ENCODE data around the gene DKK3. TPM values are rescaled to one million over a fixed set of nuclear protein-coding genes. Genes with fewer than 3 reads are reported as not detected.

Gene DKK3
- polyA plus RNA-seq, 3 donors, result not detected

DNA sequence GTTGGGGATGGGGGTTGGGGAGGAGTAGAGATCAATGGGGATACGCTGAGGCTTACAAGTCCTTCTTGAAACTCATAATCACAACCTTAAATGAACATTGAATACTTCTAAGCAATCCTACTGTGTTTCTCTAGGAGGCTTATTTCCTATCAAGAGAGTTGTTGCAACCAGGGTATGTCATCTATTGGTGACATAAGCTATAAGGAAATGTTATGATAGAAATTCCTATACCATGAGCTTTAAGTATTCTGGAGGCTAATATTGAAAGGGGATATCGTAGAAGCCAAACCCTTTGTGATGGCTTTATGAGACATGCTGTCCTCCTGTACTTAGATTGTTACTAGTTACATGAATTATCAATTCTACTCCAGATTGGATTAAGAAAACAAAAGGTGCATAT is 72.9 kb downstream of the DKK3 start:
- Mint-ChIP-seq H3K27me3 (ENCODE audit: low read depth in 3 of 3) (no peaks in the 10 kb centered on the region), H3K36me3 (peaks cover 75 to 85% of the 10 kb centered on the region in 2 donors), H3K27ac (no peak overlapping the region), H3K4me1 (no peaks in the 10 kb centered on the region), H3K4me3 (no peak overlapping the region), H3K9me3 (no peaks in the 10 kb centered on the region)
- H3K79me2 ChIP-seq (ENCODE audit: insufficient read depth, low read length), result no peaks in the 10 kb centered on the region
- intact Hi-C loops (cut with micrococcal nuclease), result loop anchor here in 1 of 2 donors (10.0 kb wide), 1 partner anchor 109 kb away; no protein-coding TSS in a partner anchor
- no peak overlapping the region for H3K9ac ChIP-seq (ENCODE audit: insufficient read depth, low read length, poor library complexity, severe bottlenecking)
- no CpG with 5 or more reads among the region's 2 CpGs for WGBS (ENCODE audit: insufficient coverage)
- no peaks in the 10 kb centered on the region for H3K27me3 ChIP-seq (ENCODE audit: control insufficient read depth in 2 of 2, insufficient read depth in 2 of 2, low read length in 2 of 2)
- H4K20me1 ChIP-seq (ENCODE audit: insufficient read depth, low read length), result no peaks in the 10 kb centered on the region
- peaks cover 76 to 95% of the 10 kb centered on the region in 2 donors for H3K36me3 ChIP-seq (replicated peaks in 1 of 2; ENCODE audit: control insufficient read depth in 1 of 2, insufficient read depth in 2 of 2, low read length in 2 of 2)
- no peak overlapping the region for H3K4me3 ChIP-seq (replicated peaks in 1 of 3; ENCODE audit: low read depth in 2 of 3, low read length in 3 of 3)
- TF ChIP-seq CTCF (IDR thresholded peaks at IDR 0.05), result no peak
- H3K9me3 ChIP-seq (replicated peaks in 1 of 2; ENCODE audit: control insufficient read depth in 1 of 2, insufficient read depth in 1 of 2, low read length in 2 of 2), result no peaks in the 10 kb centered on the region
- H3K27ac ChIP-seq (ENCODE audit: low read depth in 1 of 2, low read length in 2 of 2), result no peak overlapping the region
- DNase-seq, result no peak
- H2AFZ ChIP-seq (ENCODE audit: insufficient read depth, low read depth, low read length, poor library complexity, severe bottlenecking), result no peak overlapping the region
- H3K4me2 ChIP-seq (replicated peaks; ENCODE audit: extremely low read depth, low read length, poor library complexity, severe bottlenecking), result no peak overlapping the region
- H3K4me1 ChIP-seq (ENCODE audit: control insufficient read depth in 1 of 2, insufficient read depth in 2 of 2, low read length in 2 of 2), result no peaks in the 10 kb centered on the region

DNA sequence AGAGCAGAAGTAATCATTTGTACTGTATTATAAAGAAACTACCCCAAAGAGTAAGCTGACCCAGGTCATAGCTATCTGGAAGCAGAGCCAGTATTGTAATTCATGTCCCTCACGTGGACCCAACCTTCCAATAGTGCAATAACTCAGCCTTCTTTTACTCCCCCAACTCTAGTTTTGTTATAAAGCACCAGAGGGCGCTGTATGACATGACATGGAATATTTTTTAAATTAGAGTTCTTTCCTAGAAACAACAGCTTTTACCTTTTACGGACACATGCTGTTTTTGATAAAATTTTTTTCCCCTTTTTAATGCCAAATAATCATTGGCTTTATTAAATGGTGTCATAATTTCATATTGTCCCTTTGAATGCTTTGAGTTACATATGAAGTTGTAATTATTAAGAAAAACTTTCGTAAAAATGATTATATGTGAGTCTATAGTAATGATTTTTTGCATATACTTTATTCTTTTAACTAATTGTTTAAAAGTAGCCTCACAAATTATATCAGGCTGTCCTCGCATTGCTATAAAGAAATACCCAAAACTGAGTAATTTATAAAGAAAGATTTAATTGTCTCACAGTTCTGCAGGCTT is 76.9 kb downstream of the DKK3 start:
- peak; percentile 79 for TF ChIP-seq CTCF (IDR thresholded peaks at IDR 0.05)
- H3K27me3 Mint-ChIP-seq (ENCODE audit: low read depth in 3 of 3), result no peaks in the 10 kb centered on the region
- intact Hi-C loops (cut with micrococcal nuclease), result loop anchor here in 1 of 2 donors (10.0 kb wide), 1 partner anchor 113 kb away; no protein-coding TSS in a partner anchor
- Histone ChIP-seq H2AFZ (ENCODE audit: insufficient read depth, low read depth, low read length, poor library complexity, severe bottlenecking) (no peak overlapping the region), H4K20me1 (ENCODE audit: insufficient read depth, low read length) (no peaks in the 10 kb centered on the region), H3K36me3 (replicated peaks in 1 of 2; ENCODE audit: control insufficient read depth in 1 of 2, insufficient read depth in 2 of 2, low read length in 2 of 2) (peaks cover 54 to 79% of the 10 kb centered on the region in 2 donors), H3K27me3 (ENCODE audit: control insufficient read depth in 2 of 2, insufficient read depth in 2 of 2, low read length in 2 of 2) (no peaks in the 10 kb centered on the region), H3K4me2 (replicated peaks; ENCODE audit: extremely low read depth, low read length, poor library complexity, severe bottlenecking) (no peak overlapping the region), H3K4me3 (replicated peaks in 1 of 3; ENCODE audit: low read depth in 2 of 3, low read length in 3 of 3) (no peak overlapping the region), H3K9ac (ENCODE audit: insufficient read depth, low read length, poor library complexity, severe bottlenecking) (no peak overlapping the region), H3K79me2 (ENCODE audit: insufficient read depth, low read length) (no peaks in the 10 kb centered on the region), H3K4me1 (ENCODE audit: control insufficient read depth in 1 of 2, insufficient read depth in 2 of 2, low read length in 2 of 2) (no peaks in the 10 kb centered on the region), H3K27ac (ENCODE audit: low read depth in 1 of 2, low read length in 2 of 2) (no peak overlapping the region), H3K9me3 (replicated peaks in 1 of 2; ENCODE audit: control insufficient read depth in 1 of 2, insufficient read depth in 1 of 2, low read length in 2 of 2) (no peaks in the 10 kb centered on the region)
- peaks cover 67 to 72% of the 10 kb centered on the region in 2 donors for H3K36me3 Mint-ChIP-seq
- H3K4me3 Mint-ChIP-seq, result no peak overlapping the region
- no peak overlapping the region for H3K27ac Mint-ChIP-seq
- H3K4me1 Mint-ChIP-seq, result peaks cover 3% of the 10 kb centered on the region
- no CpG with 5 or more reads among the region's 5 CpGs for WGBS (ENCODE audit: insufficient coverage)
- peak; percentile 1 to 24 (median 20) for DNase-seq
- H3K9me3 Mint-ChIP-seq, result peaks cover 0 to 3% (median 0%) of the 10 kb centered on the region in 7 donors
